ENCODE data around the gene PICK1.

The PICK1 gene

GRCh38 chr22:38056969-38057891 is at the start of gene PICK1:
Gene PICK1, plus strand, starts transcription at chr22:38057404. Its CDS starts 406 bp downstream, at chr22:38057810.
- peak; percentile 83 for DNase-seq

DNA sequence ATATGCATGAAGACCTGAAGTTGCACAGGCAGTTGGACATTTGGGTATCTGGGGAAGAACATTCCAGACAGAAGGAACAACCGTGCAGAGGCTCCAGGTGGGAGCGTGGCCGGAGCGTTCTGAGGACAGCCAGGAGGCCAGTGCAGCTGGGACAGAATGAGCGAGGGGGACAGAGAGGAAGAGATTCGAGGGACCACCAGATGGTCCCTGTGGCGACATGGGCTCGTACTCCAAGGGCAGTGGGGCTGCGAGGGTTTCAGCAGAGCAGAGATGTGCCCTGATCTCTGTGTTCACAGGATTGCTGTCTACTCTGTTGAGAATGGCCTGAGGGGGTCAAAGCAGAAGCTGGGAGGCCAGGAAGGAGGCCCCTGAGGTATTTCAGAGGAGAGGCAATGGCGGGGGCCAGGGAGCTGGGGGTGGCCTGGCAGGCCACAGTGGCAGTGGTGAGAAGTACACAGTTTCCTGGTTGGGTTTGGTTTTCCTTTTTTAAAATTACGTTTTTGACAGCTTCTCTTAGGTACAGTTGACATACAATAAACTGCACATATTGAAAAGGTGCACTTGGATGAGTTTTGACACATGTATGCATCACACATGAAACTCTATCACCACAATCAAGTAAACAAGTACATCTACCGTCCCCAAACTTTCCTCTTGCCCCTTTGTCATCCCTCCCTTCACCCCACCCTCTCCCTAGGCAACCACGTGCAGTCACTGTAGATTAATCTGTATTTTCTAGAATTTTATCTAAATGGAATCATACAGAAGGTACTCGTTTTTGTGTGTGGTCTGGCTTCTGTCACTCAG is 48.0 kb upstream of the PICK1 start:
- DNase-seq: no peak

DNA sequence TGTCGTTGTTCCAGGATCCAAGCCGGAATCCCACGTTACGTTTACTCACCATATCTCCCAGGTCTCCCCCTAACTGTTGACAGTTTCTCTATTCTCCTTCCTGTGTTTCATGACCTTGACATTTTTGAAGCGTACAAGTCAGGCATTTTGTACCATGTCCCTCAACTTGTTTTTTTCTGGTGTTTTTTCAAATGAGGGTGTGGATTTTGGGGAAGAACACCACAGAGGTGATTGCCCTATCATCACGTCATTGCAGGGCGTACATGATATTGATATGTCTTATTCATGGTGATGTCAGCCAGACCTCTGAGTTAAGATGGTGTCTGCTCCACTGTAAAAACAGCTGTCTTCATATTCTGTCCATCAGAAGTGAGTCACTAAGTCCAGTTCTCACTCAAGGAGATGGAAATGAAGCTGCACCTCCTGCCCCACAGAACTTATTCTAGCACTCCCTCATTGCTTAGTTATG is 44.6 kb upstream of the PICK1 start:
- no peak for DNase-seq

- no peak for DNase-seq
Observed at GRCh38 chr22:38014083-38014482, 43.1 kb upstream of the PICK1 start.

DNA sequence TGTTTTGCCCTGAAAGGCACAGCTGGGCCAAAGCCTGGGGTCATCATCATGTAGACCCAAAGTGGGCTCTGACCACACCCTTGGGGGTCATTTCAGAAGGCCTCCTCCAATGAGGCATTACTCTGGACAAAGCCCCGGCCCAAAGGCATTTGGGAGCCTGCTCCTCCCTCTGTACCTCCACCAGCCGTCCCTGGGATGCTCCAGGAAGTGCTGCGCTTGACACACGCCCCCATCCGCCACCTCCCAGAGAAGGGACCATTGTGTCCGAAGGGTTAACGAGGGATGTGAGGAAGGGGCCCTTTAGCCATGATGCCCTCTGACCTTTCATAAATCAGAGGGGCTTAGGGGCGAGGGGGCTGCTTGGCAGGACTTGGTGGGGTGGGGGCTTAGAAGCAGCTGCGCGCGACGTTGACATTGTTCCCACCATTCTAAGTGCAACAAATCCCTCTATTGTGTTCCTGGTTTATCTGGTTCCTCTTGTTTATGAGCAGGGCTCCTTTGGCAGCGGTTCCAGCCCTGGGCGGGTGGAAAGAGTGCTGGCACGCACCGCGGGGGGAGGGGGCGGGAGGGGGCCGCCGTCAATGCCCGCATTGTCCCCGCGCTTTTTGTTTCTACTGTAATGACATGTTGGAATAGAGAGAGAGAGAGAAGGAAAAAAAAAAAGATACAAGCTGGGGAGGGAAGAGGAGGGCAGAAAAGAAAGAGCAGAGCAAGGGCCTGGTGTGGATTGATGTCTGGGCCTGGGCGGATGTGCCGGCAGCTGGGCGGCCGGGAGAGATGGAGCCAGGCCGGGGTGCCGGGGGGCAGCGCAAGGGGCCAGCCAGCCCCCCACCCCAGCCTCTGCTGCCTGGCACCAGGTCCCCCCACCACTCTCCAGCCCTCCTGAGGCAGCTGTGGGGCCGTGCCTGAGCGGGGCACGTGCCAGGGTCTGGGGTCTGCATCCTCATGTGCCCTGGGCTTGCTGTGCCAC is 40.7 kb upstream of the PICK1 start:
- no peak for DNase-seq

- DNase-seq: no peak
Observed at GRCh38 chr22:38017272-38017920, 39.8 kb upstream of the PICK1 start.

GRCh38 chr22:38017939-38018885 is 39.0 kb upstream of the PICK1 start:
- DNase-seq: no peak

DNA sequence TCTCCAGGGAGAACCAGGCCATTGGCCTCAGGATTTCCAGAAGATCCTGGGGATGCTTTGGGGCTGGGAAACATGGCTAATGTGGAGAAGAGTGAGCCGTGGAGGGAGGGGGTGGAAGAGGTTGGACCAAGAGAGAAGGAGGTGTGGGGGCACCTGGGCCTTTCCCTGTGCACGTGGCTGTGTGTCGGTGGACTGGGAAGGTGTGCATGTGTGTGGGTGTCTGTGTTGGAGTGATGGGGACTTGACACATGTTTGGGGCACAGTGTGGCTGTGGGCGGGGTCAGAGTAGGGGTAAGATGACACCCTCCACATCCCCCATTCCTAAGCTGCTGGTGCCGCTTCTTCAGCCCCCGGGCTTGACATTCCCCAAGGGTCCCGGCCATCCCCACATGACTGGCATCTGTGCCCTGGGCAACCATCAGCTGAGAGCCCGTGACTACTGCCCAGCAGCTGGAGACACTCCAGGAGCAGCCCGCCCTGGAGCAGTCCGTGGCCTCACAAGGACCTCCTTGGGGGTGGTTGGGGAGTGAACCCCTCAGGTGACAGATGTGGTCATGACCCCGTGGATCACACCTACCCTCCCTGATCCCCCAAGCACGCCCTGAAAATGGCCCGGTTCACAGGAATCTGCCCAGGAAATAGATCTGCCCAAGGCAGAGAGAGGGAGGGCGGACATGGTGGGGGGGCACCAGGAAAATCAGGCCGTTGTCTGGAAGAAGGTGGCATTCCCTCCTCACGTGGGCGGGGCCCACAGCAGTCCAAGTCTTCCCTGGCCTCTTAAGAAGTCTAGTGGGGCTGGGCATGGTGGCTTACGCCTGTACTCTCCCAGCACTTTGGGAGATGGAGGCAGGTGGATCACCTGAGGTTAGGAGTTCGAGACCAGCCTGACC is 38.0 kb upstream of the PICK1 start:
- DNase-seq: no peak

GRCh38 chr22:38021206-38021605 is 36.0 kb upstream of the PICK1 start:
- no peak for DNase-seq

DNA sequence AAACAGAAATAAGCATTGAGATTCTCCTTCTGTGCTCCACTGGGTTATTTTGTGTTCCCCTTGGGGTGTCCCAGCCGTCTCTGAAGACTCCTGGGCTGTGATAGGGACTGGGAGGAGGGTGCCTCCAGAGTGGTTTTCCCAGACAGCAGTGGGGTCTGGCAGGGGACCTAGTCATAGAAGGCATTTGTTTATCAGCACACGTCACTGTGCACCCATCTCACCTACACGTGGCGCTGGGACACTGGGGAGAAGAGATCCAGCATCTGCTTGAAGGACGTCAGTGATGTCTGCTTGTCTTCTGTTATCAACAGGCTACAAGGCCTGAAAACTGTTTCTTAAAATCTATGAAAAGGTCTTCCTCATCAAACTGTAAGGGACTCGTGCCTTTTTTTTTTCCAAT is 34.2 kb upstream of the PICK1 start:
- DNase-seq: no peak

- no peak for DNase-seq
Observed at GRCh38 chr22:38025514-38025913, 31.7 kb upstream of the PICK1 start.

- no peak for DNase-seq
Observed at GRCh38 chr22:38026130-38027111, 30.8 kb upstream of the PICK1 start.

GRCh38 chr22:38027487-38027886 is 29.7 kb upstream of the PICK1 start:
- no peak for DNase-seq

DNA sequence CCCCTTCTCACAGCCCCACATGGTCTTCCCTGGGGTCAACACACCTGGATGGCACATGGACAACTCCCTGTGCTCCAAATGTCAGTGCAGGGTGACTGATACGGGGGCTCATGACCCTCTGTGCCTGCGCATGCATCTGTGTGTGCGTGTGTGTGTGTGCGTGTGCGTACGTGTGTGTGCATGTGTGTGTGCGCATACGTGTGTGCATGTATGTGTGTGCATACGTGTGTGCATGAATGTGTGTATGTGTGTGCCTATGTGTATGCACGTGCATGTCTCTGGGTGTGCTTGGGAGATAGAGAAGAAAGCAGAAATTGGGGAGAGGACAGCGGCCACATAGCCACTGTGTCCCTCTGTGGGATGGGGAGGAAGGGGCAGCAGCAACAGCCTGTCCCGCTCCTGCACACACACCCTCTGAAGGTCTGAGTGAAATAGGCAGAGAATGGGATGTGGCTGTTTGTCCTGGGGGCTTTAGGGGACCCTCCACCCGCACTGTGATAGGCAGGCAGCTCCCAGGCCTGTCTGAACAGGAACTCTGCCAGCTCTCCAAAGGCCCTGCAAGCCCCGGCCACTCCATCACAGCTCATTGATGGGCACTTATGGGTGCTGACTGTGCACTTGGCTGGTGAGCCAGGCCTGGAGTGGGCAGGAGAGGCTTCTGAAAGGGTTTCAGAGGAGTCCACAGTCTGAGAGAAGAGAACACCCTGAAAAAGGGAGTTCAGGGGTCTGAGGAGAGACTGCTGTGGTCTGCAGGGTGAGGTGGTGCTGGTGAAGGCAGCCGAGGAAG is 28.7 kb upstream of the PICK1 start:
- no peak for DNase-seq

- no peak for DNase-seq
Observed at GRCh38 chr22:38029370-38029769, 27.8 kb upstream of the PICK1 start.

DNA sequence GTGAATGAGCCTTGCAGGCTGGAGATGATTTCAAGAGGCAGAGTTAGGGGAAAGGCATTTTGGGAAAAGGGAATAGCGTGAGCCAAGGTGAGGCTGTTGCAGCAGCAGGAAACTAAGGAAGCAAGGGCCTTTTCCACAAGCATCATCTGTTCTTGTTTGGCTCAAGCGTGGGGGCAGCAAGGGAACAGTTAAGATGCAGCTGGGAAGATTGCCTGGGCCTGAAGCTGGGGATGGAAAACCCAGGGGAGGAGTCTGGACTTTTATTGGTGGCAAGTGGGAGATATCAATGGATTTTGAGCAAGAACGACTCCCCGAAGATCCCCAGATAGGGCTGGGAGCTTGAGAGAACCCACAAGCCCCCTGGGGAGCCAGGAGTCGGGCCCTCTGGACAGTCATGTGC is 27.3 kb upstream of the PICK1 start:
- DNase-seq: no peak

- DNase-seq: no peak
Observed at GRCh38 chr22:38030311-38031133, 26.7 kb upstream of the PICK1 start.

Measured in activated CD4-positive, CD25-positive, alpha-beta regulatory T cell treated with anti-CD3 and anti-CD28 coated beads, Interleukin-2, amount 50 U/mL, for 72 hours (primary cell).